ENCODE results near the gene ZNF426. TPM values are rescaled to one million over a fixed set of nuclear protein-coding genes. Genes with fewer than 3 reads are reported as not detected.

Gene ZNF426
- total and polyA plus RNA-seq, 2 of the 13 experiments (the other 11 are each of a cell fraction or from before 2014, with no cell fraction given) = 3.8 to 14.9 TPM

DNA sequence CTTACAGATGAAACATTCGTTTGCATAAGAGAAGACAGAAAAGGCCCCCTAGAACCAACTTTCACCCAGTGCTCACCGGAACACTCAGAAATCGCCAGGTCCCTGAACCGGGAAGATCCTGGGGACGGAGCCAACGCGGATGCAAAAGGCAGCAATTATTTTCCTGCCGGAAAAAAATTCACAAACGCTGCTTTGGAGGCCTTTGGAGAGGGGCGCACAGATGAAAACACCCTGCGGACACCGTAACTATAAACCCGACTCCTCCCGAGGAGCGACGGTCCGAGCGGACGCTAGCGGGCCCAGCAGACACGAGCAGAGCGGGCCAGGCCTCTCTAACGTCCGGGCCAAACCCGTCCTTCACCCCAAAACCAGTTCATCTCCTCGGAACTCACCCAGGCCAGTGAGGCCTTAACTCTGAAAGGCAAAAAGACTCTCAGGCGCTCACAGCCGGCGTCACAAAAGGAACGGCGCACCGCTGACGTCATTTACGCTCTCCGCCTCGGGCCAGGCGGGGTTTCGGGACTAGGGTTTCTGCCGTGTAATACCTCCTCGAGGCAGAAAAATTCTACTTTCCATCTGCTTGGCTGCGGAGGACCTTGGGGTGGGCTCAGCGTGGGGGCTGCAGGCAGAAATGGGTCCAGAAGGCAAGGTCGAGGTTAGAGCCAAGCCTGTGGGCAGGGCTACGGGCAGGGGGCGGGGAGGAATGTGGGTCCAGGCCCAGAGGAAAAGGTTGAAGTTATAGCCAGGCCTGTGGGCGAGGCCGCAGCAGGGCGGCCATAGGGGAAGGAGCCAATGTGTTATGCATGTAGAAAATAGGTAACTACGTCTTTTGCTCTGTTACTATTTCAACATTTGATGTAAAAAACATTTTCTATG lies at the start of gene ZNF426 (continued):
- TF ChIP-seq REPIN1 (CRISPR knock-in tag; IDR thresholded peaks at IDR 0.05; ENCODE audit: borderline replicate concordance, low read depth) (0 out of 2 replicates have a peak, but pooled peaks have one; percentile 50), ZNF430 (CRISPR knock-in tag; IDR thresholded peaks at IDR 0.05) (peak; percentile 90), NFRKB (IDR thresholded peaks at IDR 0.05) (0 out of 2 replicates have a peak, but pooled peaks have one; percentile 12), ZNF33A (CRISPR knock-in tag; IDR thresholded peaks at IDR 0.05; ENCODE audit: borderline replicate concordance) (0 out of 2 replicates have a peak, but pooled peaks have one; percentile 90), RNF2 (conservative IDR thresholded peaks at IDR 0.05; ENCODE audit: low read depth) (0 out of 2 replicates have a peak, but pooled peaks have one; percentile 24), SMYD3 (CRISPR knock-in tag; IDR thresholded peaks at IDR 0.05) (no peak; the same call in 1 of the 2 replicates), RBM22 (optimal IDR thresholded peaks at IDR 0.05; ENCODE audit: low read length) (no peak), HNRNPLL (IDR thresholded peaks at IDR 0.05; ENCODE audit: low read depth, low read length, poor library complexity, severe bottlenecking) (peak; percentile 69), MAFG (CRISPR knock-in tag; IDR thresholded peaks at IDR 0.05) (no peak), ZNF562 (CRISPR knock-in tag; IDR thresholded peaks at IDR 0.05; ENCODE audit: borderline replicate concordance) (no peak), ZNF496 (CRISPR knock-in tag; IDR thresholded peaks at IDR 0.05; ENCODE audit: insufficient replicate concordance) (no peak), YEATS4 (CRISPR knock-in tag; IDR thresholded peaks at IDR 0.05; ENCODE audit: borderline replicate concordance) (peak; percentile 89), ZNF788 (CRISPR knock-in tag; IDR thresholded peaks at IDR 0.05; ENCODE audit: borderline replicate concordance) (peak; percentile 84; the same call in 1 of the 2 replicates), ZNF660 (CRISPR knock-in tag; IDR thresholded peaks at IDR 0.05; ENCODE audit: borderline replicate concordance, low read depth) (no peak), ZNF724P (CRISPR knock-in tag; IDR thresholded peaks at IDR 0.05; ENCODE audit: borderline replicate concordance) (no peak), EED (CRISPR knock-in tag; IDR thresholded peaks at IDR 0.05) (no peak)
- TF ChIP-seq, protein P1, sequence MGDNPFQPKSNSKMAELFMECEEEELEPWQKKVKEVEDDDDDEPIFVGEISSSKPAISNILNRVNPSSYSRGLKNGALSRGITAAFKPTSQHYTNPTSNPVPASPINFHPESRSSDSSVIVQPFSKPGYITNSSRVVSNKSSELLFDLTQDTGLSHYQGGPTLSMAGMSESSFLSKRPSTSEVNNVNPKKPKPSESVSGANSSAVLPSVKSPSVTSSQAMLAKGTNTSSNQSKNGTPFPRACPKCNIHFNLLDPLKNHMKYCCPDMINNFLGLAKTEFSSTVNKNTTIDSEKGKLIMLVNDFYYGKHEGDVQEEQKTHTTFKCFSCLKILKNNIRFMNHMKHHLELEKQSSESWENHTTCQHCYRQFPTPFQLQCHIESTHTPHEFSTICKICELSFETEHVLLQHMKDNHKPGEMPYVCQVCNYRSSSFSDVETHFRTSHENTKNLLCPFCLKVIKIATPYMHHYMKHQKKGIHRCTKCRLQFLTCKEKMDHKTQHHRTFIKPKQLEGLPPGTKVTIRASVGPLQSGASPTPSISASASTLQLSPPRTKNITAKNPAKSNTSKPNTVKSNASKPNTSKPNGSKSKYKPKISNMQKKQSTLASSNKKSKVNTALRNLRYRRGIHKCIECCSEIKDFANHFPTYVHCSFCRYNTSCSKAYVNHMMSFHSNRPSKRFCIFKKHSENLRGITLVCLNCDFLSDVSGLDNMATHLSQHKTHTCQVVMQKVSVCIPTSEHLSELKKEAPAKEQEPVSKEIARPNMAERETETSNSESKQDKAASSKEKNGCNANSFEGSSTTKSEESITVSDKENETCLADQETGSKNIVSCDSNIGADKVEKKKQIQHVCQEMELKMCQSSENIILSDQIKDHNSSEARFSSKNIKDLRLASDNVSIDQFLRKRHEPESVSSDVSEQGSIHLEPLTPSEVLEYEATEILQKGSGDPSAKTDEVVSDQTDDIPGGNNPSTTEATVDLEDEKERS (CRISPR knock-in tag; IDR thresholded peaks at IDR 0.05) = peak; percentile 45; the same call in 1 of the 2 replicates
- TF ChIP-seq, protein P2, sequence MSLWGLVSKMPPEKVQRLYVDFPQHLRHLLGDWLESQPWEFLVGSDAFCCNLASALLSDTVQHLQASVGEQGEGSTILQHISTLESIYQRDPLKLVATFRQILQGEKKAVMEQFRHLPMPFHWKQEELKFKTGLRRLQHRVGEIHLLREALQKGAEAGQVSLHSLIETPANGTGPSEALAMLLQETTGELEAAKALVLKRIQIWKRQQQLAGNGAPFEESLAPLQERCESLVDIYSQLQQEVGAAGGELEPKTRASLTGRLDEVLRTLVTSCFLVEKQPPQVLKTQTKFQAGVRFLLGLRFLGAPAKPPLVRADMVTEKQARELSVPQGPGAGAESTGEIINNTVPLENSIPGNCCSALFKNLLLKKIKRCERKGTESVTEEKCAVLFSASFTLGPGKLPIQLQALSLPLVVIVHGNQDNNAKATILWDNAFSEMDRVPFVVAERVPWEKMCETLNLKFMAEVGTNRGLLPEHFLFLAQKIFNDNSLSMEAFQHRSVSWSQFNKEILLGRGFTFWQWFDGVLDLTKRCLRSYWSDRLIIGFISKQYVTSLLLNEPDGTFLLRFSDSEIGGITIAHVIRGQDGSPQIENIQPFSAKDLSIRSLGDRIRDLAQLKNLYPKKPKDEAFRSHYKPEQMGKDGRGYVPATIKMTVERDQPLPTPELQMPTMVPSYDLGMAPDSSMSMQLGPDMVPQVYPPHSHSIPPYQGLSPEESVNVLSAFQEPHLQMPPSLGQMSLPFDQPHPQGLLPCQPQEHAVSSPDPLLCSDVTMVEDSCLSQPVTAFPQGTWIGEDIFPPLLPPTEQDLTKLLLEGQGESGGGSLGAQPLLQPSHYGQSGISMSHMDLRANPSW (CRISPR knock-in tag; IDR thresholded peaks at IDR 0.05; ENCODE audit: borderline replicate concordance) = no peak
- TF ChIP-seq, protein P3, sequence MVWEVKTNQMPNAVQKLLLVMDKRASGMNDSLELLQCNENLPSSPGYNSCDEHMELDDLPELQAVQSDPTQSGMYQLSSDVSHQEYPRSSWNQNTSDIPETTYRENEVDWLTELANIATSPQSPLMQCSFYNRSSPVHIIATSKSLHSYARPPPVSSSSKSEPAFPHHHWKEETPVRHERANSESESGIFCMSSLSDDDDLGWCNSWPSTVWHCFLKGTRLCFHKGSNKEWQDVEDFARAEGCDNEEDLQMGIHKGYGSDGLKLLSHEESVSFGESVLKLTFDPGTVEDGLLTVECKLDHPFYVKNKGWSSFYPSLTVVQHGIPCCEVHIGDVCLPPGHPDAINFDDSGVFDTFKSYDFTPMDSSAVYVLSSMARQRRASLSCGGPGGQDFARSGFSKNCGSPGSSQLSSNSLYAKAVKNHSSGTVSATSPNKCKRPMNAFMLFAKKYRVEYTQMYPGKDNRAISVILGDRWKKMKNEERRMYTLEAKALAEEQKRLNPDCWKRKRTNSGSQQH (CRISPR knock-in tag; IDR thresholded peaks at IDR 0.05; ENCODE audit: low read depth) = no peak
